ENCODE data around the gene SRP72. TPM values are rescaled to one million over a fixed set of nuclear protein-coding genes. Genes with fewer than 3 reads are reported as not detected.

Gene SRP72
- total RNA-seq, 1 experiment from 2014 or later: 138 TPM

- Mint-ChIP-seq H3K36me3 (no peaks in the 10 kb centered on the region), H3K27me3 (ENCODE audit: low read depth) (peaks cover 19% of the 10 kb centered on the region), H3K9me3 (no peaks in the 10 kb centered on the region; the same call in 1 of the 2 replicates), H3K27ac (no peak overlapping the region), H3K4me1 (peaks cover 3% of the 10 kb centered on the region), H3K4me3 (no peak overlapping the region)
- TF ChIP-seq ZNF512 (CRISPR knock-in tag; IDR thresholded peaks at IDR 0.05; ENCODE audit: borderline replicate concordance) (no peak), STAT6 (CRISPR knock-in tag; conservative IDR thresholded peaks at IDR 0.05; ENCODE audit: low read depth) (no peak), CREB1 (CRISPR knock-in tag; IDR thresholded peaks at IDR 0.05) (no peak)
- ChIA-PET POLR2A (no interaction called here), CTCF (interaction anchor here (0.8 kb wide), 1 partner anchor 19 kb away, joined by 3 read pairs; no protein-coding TSS in a partner anchor)
- DNase-seq (ENCODE audit: low spot score): no peak
- ATAC-seq: no peak
Observed at GRCh38 chr4:56551516-56551915, 84.1 kb downstream of the SRP72 start.

- Mint-ChIP-seq H3K4me1 (peaks cover 3% of the 10 kb centered on the region), H3K4me3 (no peak overlapping the region), H3K36me3 (no peaks in the 10 kb centered on the region), H3K9me3 (no peaks in the 10 kb centered on the region; the same call in 1 of the 2 replicates), H3K27ac (no peak overlapping the region), H3K27me3 (ENCODE audit: low read depth) (peaks cover 20% of the 10 kb centered on the region)
- ChIA-PET CTCF (no interaction called here), POLR2A (no interaction called here)
- TF ChIP-seq IRF2 (CRISPR knock-in tag; IDR thresholded peaks at IDR 0.05; ENCODE audit: borderline replicate concordance, low read depth) (no peak), MAX (CRISPR knock-in tag; IDR thresholded peaks at IDR 0.05) (no peak), RELA (CRISPR knock-in tag; IDR thresholded peaks at IDR 0.05; ENCODE audit: borderline replicate concordance) (no peak), MYBL2 (CRISPR knock-in tag; IDR thresholded peaks at IDR 0.05) (no peak)
- ATAC-seq (no peak), DNase-seq (ENCODE audit: low spot score) (no peak)
Observed at GRCh38 chr4:56552273-56552672, 84.9 kb downstream of the SRP72 start.

Other genes starting within 250 kb of the SRP72 start
- 12.6 to 15.6 TPM (median 14.6 TPM) in 3 replicates for gene AASDH, start 80.1 kb upstream of the SRP72 start, total RNA-seq (2021)
- gene PPAT, start 32.0 kb upstream of the SRP72 start, total RNA-seq (2021): 83.4 to 91.0 TPM (median 89.0 TPM) in 3 replicates
- 412 to 435 TPM (median 421 TPM) in 3 replicates for gene PAICS, start 31.4 kb upstream of the SRP72 start, total RNA-seq (2021)
- gene ARL9, start 38.2 kb downstream of the SRP72 start, total RNA-seq (2021): 0.27 to 0.48 TPM (median 0.30 TPM) in 3 replicates
- 0.26 to 0.87 TPM (median 0.27 TPM) in 3 replicates for gene HOPX, start 213.7 kb downstream of the SRP72 start, total RNA-seq (2021)

All from WTC11 (cell line).